ENCODE data around the gene WFDC10B. TPM values are rescaled to one million over a fixed set of nuclear protein-coding genes. Genes with fewer than 3 reads are reported as not detected.

The WFDC10B gene
- total RNA-seq, 3 donors from 2014 or later, result 0.73 TPM; not detected in 2

GRCh38 chr20:45735988-45736387, 31.2 kb upstream of the WFDC10B start:
- no peak for TF ChIP-seq CTCF (IDR thresholded peaks at IDR 0.05)
- peaks cover 11% of the 10 kb centered on the region for H3K9me3 ChIP-seq
- H3K4me3 ChIP-seq, result no peak overlapping the region
- H3K36me3 ChIP-seq (ENCODE audit: low read depth), result no peaks in the 10 kb centered on the region
- DNase-seq (no peak), ATAC-seq (no peak)
- intact Hi-C loops (cut with DNase I, micrococcal nuclease), result no loop called here
- H3K4me1 ChIP-seq (ENCODE audit: low read depth), result no peaks in the 10 kb centered on the region

GRCh38 chr20:45735552-45735951, 30.7 kb upstream of the WFDC10B start:
- Histone ChIP-seq H3K36me3 (ENCODE audit: low read depth) (no peaks in the 10 kb centered on the region), H3K4me3 (no peak overlapping the region), H3K9me3 (peaks cover 11% of the 10 kb centered on the region), H3K4me1 (ENCODE audit: low read depth) (no peaks in the 10 kb centered on the region)
- no peak for TF ChIP-seq CTCF (IDR thresholded peaks at IDR 0.05)
- intact Hi-C loops (cut with DNase I, micrococcal nuclease), result no loop called here
- ATAC-seq (no peak), DNase-seq (no peak)

- Histone ChIP-seq H3K4me1 (ENCODE audit: low read depth) (no peaks in the 10 kb centered on the region), H3K4me3 (no peak overlapping the region), H3K9me3 (peaks cover 11% of the 10 kb centered on the region), H3K36me3 (ENCODE audit: low read depth) (no peaks in the 10 kb centered on the region)
- TF ChIP-seq CTCF (IDR thresholded peaks at IDR 0.05), result no peak
- intact Hi-C loops (cut with DNase I, micrococcal nuclease), result no loop called here
- ATAC-seq (no peak), DNase-seq (no peak)
These were observed 27.4 kb upstream of the WFDC10B start for GRCh38 chr20:45732199-45732598.

GRCh38 chr20:45727044-45727443, 22.2 kb upstream of the WFDC10B start:
- H3K4me3 ChIP-seq, result no peak overlapping the region
- DNase-seq (no peak), ATAC-seq (peak; percentile 54)
- TF ChIP-seq CTCF (IDR thresholded peaks at IDR 0.05), result no peak
- H3K9me3 ChIP-seq, result peaks cover 3% of the 10 kb centered on the region
- intact Hi-C loops (cut with DNase I, micrococcal nuclease), result no loop called here
- H3K36me3 ChIP-seq (ENCODE audit: low read depth), result no peaks in the 10 kb centered on the region
- no peaks in the 10 kb centered on the region for H3K4me1 ChIP-seq (ENCODE audit: low read depth)

GRCh38 chr20:45725134-45725533, 20.3 kb upstream of the WFDC10B start:
- intact Hi-C loops (cut with DNase I, micrococcal nuclease), result no loop called here
- ATAC-seq, result no peak

More at GRCh38 chr20:45725134-45725533, 20.3 kb upstream of the WFDC10B start:
- H3K4me1 ChIP-seq (ENCODE audit: low read depth), result no peaks in the 10 kb centered on the region
- no peaks in the 10 kb centered on the region for H3K36me3 ChIP-seq (ENCODE audit: low read depth)
- H3K9me3 ChIP-seq, result no peaks in the 10 kb centered on the region
- TF ChIP-seq CTCF (IDR thresholded peaks at IDR 0.05), result no peak
- H3K4me3 ChIP-seq, result no peak overlapping the region
- no peak for DNase-seq

All from mucosa of descending colon (tissue), 3 donors.